ENCODE measurements around the gene FAM228A.
A peak's percentile ranks its signal among the peaks of the same experiment; 100 is the strongest.

The FAM228A gene

GRCh38 chr2:24158131-24158530 lies 16.7 kb upstream of the FAM228A start:
- TF ChIP-seq, protein P1, sequence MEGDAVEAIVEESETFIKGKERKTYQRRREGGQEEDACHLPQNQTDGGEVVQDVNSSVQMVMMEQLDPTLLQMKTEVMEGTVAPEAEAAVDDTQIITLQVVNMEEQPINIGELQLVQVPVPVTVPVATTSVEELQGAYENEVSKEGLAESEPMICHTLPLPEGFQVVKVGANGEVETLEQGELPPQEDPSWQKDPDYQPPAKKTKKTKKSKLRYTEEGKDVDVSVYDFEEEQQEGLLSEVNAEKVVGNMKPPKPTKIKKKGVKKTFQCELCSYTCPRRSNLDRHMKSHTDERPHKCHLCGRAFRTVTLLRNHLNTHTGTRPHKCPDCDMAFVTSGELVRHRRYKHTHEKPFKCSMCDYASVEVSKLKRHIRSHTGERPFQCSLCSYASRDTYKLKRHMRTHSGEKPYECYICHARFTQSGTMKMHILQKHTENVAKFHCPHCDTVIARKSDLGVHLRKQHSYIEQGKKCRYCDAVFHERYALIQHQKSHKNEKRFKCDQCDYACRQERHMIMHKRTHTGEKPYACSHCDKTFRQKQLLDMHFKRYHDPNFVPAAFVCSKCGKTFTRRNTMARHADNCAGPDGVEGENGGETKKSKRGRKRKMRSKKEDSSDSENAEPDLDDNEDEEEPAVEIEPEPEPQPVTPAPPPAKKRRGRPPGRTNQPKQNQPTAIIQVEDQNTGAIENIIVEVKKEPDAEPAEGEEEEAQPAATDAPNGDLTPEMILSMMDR (conservative IDR thresholded peaks at IDR 0.05; ENCODE audit: low read depth, low read length), result no peak
- H3K4me3 ChIP-seq (ENCODE audit: low read length), result no peak overlapping the region
- DNase-seq (ENCODE audit: low read depth), result no peak

- H3K4me3 ChIP-seq (ENCODE audit: low read length), result no peak overlapping the region
- DNase-seq (ENCODE audit: low read depth), result no peak
- TF ChIP-seq, protein P1 (conservative IDR thresholded peaks at IDR 0.05; ENCODE audit: low read depth, low read length), result no peak
Measured at GRCh38 chr2:24159708-24160107, 15.1 kb upstream of the FAM228A start.

GRCh38 chr2:24160761-24161160 lies 14.1 kb upstream of the FAM228A start:
- H3K4me3 ChIP-seq (ENCODE audit: low read length), result no peak overlapping the region
- DNase-seq (ENCODE audit: low read depth), result no peak
- TF ChIP-seq, protein P1 (conservative IDR thresholded peaks at IDR 0.05; ENCODE audit: low read depth, low read length), result no peak

DNA sequence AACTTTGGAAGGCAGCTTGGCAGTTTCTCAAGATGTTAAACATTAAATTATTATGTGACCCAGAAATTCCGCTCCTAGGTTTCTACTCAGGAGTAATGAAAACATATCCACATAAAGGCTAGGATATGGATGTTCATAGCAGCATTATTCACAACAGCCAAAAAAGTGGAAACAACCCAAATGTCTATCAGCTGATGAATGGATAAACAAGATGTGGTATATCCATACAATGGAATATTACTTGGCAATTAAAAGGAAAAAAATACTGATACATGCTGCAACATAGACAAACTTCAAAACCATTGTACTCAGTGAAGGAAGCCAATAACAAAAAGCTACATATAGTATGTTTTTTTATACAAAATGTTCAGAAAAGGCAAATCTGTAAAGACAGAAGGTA lies 12.4 kb upstream of the FAM228A start:
- H3K4me3 ChIP-seq (ENCODE audit: low read length), result no peak overlapping the region
- DNase-seq (ENCODE audit: low read depth), result no peak
- TF ChIP-seq, protein P1 (conservative IDR thresholded peaks at IDR 0.05; ENCODE audit: low read depth, low read length), result no peak

DNA sequence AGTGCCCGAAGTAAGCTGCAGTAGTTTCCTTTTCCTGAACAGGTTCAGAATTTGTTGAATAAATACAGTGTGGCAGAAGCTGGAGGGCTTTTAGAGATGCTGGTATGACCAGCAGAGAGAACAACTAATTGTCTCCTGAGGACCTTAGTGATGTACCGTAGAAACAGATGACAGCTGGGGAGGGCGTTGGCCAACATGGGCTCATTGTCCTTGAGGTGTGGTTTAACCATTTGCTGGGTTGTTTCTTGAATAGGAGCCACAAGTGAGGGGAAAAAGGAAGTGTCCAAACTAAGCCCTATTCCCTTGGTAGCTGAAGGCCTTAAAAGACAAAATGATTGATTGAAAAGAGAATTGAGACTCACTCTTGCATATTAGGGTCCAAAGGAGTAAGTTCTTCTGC lies 11.7 kb upstream of the FAM228A start:
- TF ChIP-seq, protein P1 (conservative IDR thresholded peaks at IDR 0.05; ENCODE audit: low read depth, low read length), result no peak
- no peak for DNase-seq (ENCODE audit: low read depth)
- no peak overlapping the region for H3K4me3 ChIP-seq (ENCODE audit: low read length)

GRCh38 chr2:24163601-24164000 lies 11.3 kb upstream of the FAM228A start:
- H3K4me3 ChIP-seq (ENCODE audit: low read length), result no peak overlapping the region
- DNase-seq (ENCODE audit: low read depth), result no peak
- TF ChIP-seq, protein P1 (conservative IDR thresholded peaks at IDR 0.05; ENCODE audit: low read depth, low read length), result no peak

DNA sequence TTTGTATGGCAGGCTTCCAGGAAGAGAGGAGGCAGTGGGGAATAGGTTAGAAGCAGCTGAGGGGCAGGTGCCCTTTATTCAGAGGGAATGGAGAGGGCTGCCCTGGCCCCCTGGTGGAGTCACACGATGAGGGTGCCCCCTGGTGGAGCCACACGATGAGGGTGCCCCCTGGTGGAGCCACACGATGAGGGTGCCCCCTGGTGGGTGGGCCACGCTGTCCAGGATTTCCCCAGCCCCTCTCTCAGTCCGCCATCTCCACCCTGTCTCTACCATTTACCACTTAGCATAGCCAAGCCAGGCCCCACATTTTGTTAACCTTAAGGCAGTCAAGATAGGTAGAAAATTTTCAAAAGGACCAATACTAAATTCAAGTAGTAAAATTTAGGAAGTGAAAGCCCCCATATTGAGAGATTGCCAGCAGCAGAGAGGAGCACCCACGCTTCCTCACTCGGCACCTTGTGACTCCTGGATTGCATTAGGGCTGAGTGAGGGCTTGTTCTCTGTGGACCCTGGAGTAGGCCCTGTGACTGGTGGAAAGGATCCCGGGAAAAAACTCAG lies 10.4 kb upstream of the FAM228A start:
- TF ChIP-seq, protein P1 (conservative IDR thresholded peaks at IDR 0.05; ENCODE audit: low read depth, low read length), result peak; percentile 68
- no peak overlapping the region for H3K4me3 ChIP-seq (ENCODE audit: low read length)
- no peak for DNase-seq (ENCODE audit: low read depth)

All from retinal pigment epithelial cell (primary cell).